SK-N-SH treated with all-trans-retinoic acid at 6 μM for 48 hours (cell line): ENCODE results near the gene ZNF514.
"Not testable (repeated sequence)": the region's sequence is repeated elsewhere in the genome, so short reads cannot be mapped to it uniquely, and the experiment has no call there.

Experiments
- ARNTL ChIP-seq: fragments of 450-650 bp; formaldehyde crosslinking; IDR thresholded peaks from 2 replicates; pipeline ENCODE4 v1.5.0; 2020; ENCODE audit warnings: low read depth, mild to moderate bottlenecking, moderate library complexity, borderline replicate concordance
- ESRRG ChIP-seq: fragments of 250-450 bp; sonication (Bioruptor Pico); IDR thresholded peaks from 2 replicates; pipeline ENCODE4 v1.6.1; 2021; ENCODE audit warnings: mild to moderate bottlenecking
- SNAI2 ChIP-seq: fragments of 250-450 bp; sonication (Bioruptor Pico); IDR thresholded peaks from 2 replicates; pipeline ENCODE4 v1.5.0; 2020; ENCODE audit warnings: mild to moderate bottlenecking, moderate library complexity
- TCF4 ChIP-seq: fragments of 250-450 bp; sonication (Bioruptor Pico); IDR thresholded peaks from 2 replicates; pipeline ENCODE4 v1.8.0; 2021; ENCODE audit warnings: mild to moderate bottlenecking, moderate library complexity, borderline replicate concordance
- TF ChIP-seq, protein P1 (sequence below): fragments of 250-450 bp; sonication (Bioruptor Pico); IDR thresholded peaks from 2 replicates; pipeline ENCODE4 v1.8.0; 2020; ENCODE audit warnings: mild to moderate bottlenecking, moderate library complexity, borderline replicate concordance

GRCh38 chr2:95098273-95098672 lies 61.4 kb downstream of the ZNF514 start:
- TF ChIP-seq SNAI2, ARNTL, TCF4, ESRRG (CRISPR knock-in tag): not testable (repeated sequence)
- TF ChIP-seq, protein P1, sequence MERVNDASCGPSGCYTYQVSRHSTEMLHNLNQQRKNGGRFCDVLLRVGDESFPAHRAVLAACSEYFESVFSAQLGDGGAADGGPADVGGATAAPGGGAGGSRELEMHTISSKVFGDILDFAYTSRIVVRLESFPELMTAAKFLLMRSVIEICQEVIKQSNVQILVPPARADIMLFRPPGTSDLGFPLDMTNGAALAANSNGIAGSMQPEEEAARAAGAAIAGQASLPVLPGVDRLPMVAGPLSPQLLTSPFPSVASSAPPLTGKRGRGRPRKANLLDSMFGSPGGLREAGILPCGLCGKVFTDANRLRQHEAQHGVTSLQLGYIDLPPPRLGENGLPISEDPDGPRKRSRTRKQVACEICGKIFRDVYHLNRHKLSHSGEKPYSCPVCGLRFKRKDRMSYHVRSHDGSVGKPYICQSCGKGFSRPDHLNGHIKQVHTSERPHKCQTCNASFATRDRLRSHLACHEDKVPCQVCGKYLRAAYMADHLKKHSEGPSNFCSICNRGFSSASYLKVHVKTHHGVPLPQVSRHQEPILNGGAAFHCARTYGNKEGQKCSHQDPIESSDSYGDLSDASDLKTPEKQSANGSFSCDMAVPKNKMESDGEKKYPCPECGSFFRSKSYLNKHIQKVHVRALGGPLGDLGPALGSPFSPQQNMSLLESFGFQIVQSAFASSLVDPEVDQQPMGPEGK (CRISPR knock-in tag): not testable (repeated sequence)
